HG03378 (cell line): ENCODE measurements around the gene GALNT7.
"Not testable (repeated sequence)": the region's sequence is repeated elsewhere in the genome, so short reads cannot be mapped to it uniquely, and the experiment has no call there.

Source experiments
- ATAC-seq: cut with Tn5 transposase; IDR thresholded peaks from one replicate; pipeline ENCODE4 v1.9.1; 2021; ENCODE audit warnings: mild to moderate bottlenecking, moderate library complexity; ENCODE audit not compliant: unreplicated experiment

Gene GALNT7

GRCh38 chr4:173192375-173193162, 24.0 kb downstream of the GALNT7 start:
- no peak for ATAC-seq

GRCh38 chr4:173194157-173194556, 25.5 kb downstream of the GALNT7 start:
- no peak for ATAC-seq

- no peak for ATAC-seq
Observed at GRCh38 chr4:173195109-173195508, 26.5 kb downstream of the GALNT7 start.

- no peak for ATAC-seq
Observed at GRCh38 chr4:173199553-173199952, 30.9 kb downstream of the GALNT7 start.

GRCh38 chr4:173200103-173200884, 31.7 kb downstream of the GALNT7 start:
- ATAC-seq = no peak

- ATAC-seq = no peak
Observed at GRCh38 chr4:173202395-173202794, 33.8 kb downstream of the GALNT7 start.

GRCh38 chr4:173205656-173206055, 37.0 kb downstream of the GALNT7 start:
- ATAC-seq = no peak

- no peak for ATAC-seq
Observed at GRCh38 chr4:173208420-173208819, 39.8 kb downstream of the GALNT7 start.

GRCh38 chr4:173211222-173211621, 42.6 kb downstream of the GALNT7 start:
- ATAC-seq = no peak

- ATAC-seq = peak; percentile 47
Observed at GRCh38 chr4:173211838-173212237, 43.2 kb downstream of the GALNT7 start.

- ATAC-seq = no peak
Observed at GRCh38 chr4:173212379-173212778, 43.8 kb downstream of the GALNT7 start.

GRCh38 chr4:173213296-173213695, 44.7 kb downstream of the GALNT7 start:
- ATAC-seq = no peak

GRCh38 chr4:173214231-173214630, 45.6 kb downstream of the GALNT7 start:
- no peak for ATAC-seq

- no peak for ATAC-seq
Observed at GRCh38 chr4:173214661-173215060, 46.0 kb downstream of the GALNT7 start.

- no peak for ATAC-seq
Observed at GRCh38 chr4:173217075-173217474, 48.5 kb downstream of the GALNT7 start.

GRCh38 chr4:173217727-173218126, 49.1 kb downstream of the GALNT7 start:
- no peak for ATAC-seq

GRCh38 chr4:173218411-173219125, 50.0 kb downstream of the GALNT7 start:
- ATAC-seq = no peak

- ATAC-seq = not testable (repeated sequence)
Observed at GRCh38 chr4:173219126-173219437, 50.5 kb downstream of the GALNT7 start.

- no peak for ATAC-seq
Observed at GRCh38 chr4:173223743-173224142, 55.1 kb downstream of the GALNT7 start.

GRCh38 chr4:173226401-173226888, 57.8 kb downstream of the GALNT7 start:
- no peak for ATAC-seq

GRCh38 chr4:173227756-173228155, 59.1 kb downstream of the GALNT7 start:
- ATAC-seq = no peak
